ENCODE measurements around the gene FUNDC2. TPM values are rescaled to one million over a fixed set of nuclear protein-coding genes. Genes with fewer than 3 reads are reported as not detected.

The FUNDC2 gene, protein sequence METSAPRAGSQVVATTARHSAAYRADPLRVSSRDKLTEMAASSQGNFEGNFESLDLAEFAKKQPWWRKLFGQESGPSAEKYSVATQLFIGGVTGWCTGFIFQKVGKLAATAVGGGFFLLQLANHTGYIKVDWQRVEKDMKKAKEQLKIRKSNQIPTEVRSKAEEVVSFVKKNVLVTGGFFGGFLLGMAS
- total RNA-seq (2022; extraction: Qiagen RNA extraction; ENCODE audit: low read depth), result 85.1 to 121 TPM (median 107 TPM) in 5 replicates

GRCh38 chrX:155026727-155027508, at the start of gene FUNDC2:
TSS of gene FUNDC2 (plus strand) at chrX:155026844. CDS start at chrX:155026939, 95 bp downstream.

DNA sequence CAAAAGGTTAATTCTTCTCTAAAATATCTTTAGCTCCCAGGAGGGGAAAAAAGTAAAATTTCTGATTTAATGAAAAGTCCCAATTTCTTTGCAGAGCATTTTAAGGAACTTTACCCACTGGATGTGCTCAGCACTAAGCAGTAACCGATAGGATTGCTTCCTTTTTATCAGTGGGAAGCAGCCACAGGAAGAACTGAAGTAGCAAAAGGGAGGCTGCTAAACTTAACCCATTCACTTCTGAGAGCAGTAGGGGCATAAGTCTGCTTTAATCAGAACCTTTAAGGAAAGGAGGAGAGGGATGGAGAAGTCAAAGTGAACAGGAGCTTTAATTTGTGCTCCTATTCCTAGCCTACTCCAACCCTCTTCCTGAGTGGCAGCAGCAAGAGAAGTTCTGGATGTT, 4.1 kb upstream of the FUNDC2 start, which contains the start of gene F8:
Gene F8, minus strand, starts transcription at position 139 of the 400 bp plus-strand sequence. CDS start 171 bp downstream, outside the sequence.

GRCh38 chrX:155070975-155071693, 44.5 kb downstream of the FUNDC2 start, which contains the start of the genes BRCC3, CMC4 and MTCP1:
TSS of gene BRCC3 (plus strand) at chrX:155071508. CDS start at chrX:155071528, 20 bp downstream.
TSS of gene CMC4 (minus strand) at chrX:155071136. CDS start at chrX:155064023, 7,113 bp downstream.
TSS of gene MTCP1 (minus strand) at chrX:155071136. CDS start at chrX:155066010, 5,126 bp downstream.

Other genes starting within 250 kb of the FUNDC2 start
- 15.4 to 17.5 TPM (median 15.9 TPM) in 5 replicates for gene MPP1, start 221.4 kb upstream of the FUNDC2 start, total RNA-seq (2022; extraction: Qiagen RNA extraction; ENCODE audit: low read depth)
- not detected in 5 replicates for gene SMIM9, start 192.2 kb upstream of the FUNDC2 start, total RNA-seq (2022; extraction: Qiagen RNA extraction; ENCODE audit: low read depth)
- gene F8A1, start 140.5 kb upstream of the FUNDC2 start, total RNA-seq (2022; extraction: Qiagen RNA extraction; ENCODE audit: low read depth), result 57.7 to 98.9 TPM (median 87.7 TPM) in 5 replicates
- gene F8, start 4.1 kb upstream of the FUNDC2 start, total RNA-seq (2022; extraction: Qiagen RNA extraction; ENCODE audit: low read depth), result 3.6 to 4.5 TPM (median 3.9 TPM) in 5 replicates
- 15.4 to 16.6 TPM (median 15.7 TPM) in 5 replicates for gene CMC4, start 44.3 kb downstream of the FUNDC2 start, total RNA-seq (2022; extraction: Qiagen RNA extraction; ENCODE audit: low read depth)
- 11.7 to 19.1 TPM (median 18.0 TPM) in 5 replicates for gene MTCP1, start 44.3 kb downstream of the FUNDC2 start, total RNA-seq (2022; extraction: Qiagen RNA extraction; ENCODE audit: low read depth)
- 23.3 to 31.0 TPM (median 26.7 TPM) in 5 replicates for gene BRCC3, start 44.7 kb downstream of the FUNDC2 start, total RNA-seq (2022; extraction: Qiagen RNA extraction; ENCODE audit: low read depth)
- 50.8 to 68.4 TPM (median 52.3 TPM) in 5 replicates for gene VBP1, start 189.6 kb downstream of the FUNDC2 start, total RNA-seq (2022; extraction: Qiagen RNA extraction; ENCODE audit: low read depth)
- gene RAB39B, start 237.6 kb downstream of the FUNDC2 start, total RNA-seq (2022; extraction: Qiagen RNA extraction; ENCODE audit: low read depth), result 0.62 to 1.1 TPM (median 0.73 TPM) in 5 replicates

All from A549 treated with CpdA at 1 μM for 4 hours (cell line).